DMS79 treated with DMSO at 0.1 percent for 48 hours (cell line): Measurements from ENCODE around the gene IL1RAP.
"Not testable (repeated sequence)": the region's sequence is repeated elsewhere in the genome, so short reads cannot be mapped to it uniquely, and the experiment has no call there.

ENCODE experiments used
- DNase-seq: peaks from one replicate; lab custom pipeline; 2025; lab: John Stamatoyannopoulos, UW

IL1RAP gene

GRCh38 chr3:190506271-190506670, 7.6 kb upstream of the IL1RAP start:
- no peak for DNase-seq

- DNase-seq: no peak
Measured at GRCh38 chr3:190512666-190513065, 1.2 kb upstream of the IL1RAP start.

GRCh38 chr3:190514413-190515153, 698 bp downstream of the IL1RAP start:
- no peak for DNase-seq

GRCh38 chr3:190516416-190516815, 2.5 kb downstream of the IL1RAP start:
- DNase-seq: no peak

GRCh38 chr3:190517687-190518086, 3.8 kb downstream of the IL1RAP start:
- no peak for DNase-seq

GRCh38 chr3:190518531-190518930, 4.6 kb downstream of the IL1RAP start:
- DNase-seq: not testable (repeated sequence)

- no peak for DNase-seq
Measured at GRCh38 chr3:190519886-190520285, 6.0 kb downstream of the IL1RAP start.

GRCh38 chr3:190521998-190522397, 8.1 kb downstream of the IL1RAP start:
- DNase-seq: no peak

GRCh38 chr3:190522621-190523222, 8.8 kb downstream of the IL1RAP start:
- no peak for DNase-seq

- no peak for DNase-seq
Measured at GRCh38 chr3:190524942-190525341, 11.1 kb downstream of the IL1RAP start.

GRCh38 chr3:190525634-190526033, 11.7 kb downstream of the IL1RAP start:
- no peak for DNase-seq

- no peak for DNase-seq
Measured at GRCh38 chr3:190526787-190527762, 13.2 kb downstream of the IL1RAP start.

GRCh38 chr3:190528706-190529105, 14.8 kb downstream of the IL1RAP start:
- no peak for DNase-seq

- DNase-seq: no peak
Measured at GRCh38 chr3:190531406-190531805, 17.5 kb downstream of the IL1RAP start.

- DNase-seq: no peak
Measured at GRCh38 chr3:190532731-190533203, 18.9 kb downstream of the IL1RAP start.

- no peak for DNase-seq
Measured at GRCh38 chr3:190533511-190534281, 19.8 kb downstream of the IL1RAP start.

GRCh38 chr3:190534386-190534785, 20.5 kb downstream of the IL1RAP start:
- DNase-seq: no peak

- no peak for DNase-seq
Measured at GRCh38 chr3:190534986-190535385, 21.1 kb downstream of the IL1RAP start.

GRCh38 chr3:190537146-190537545, 23.3 kb downstream of the IL1RAP start:
- no peak for DNase-seq

GRCh38 chr3:190538288-190538687, 24.4 kb downstream of the IL1RAP start:
- no peak for DNase-seq

GRCh38 chr3:190539526-190539925, 25.6 kb downstream of the IL1RAP start:
- no peak for DNase-seq

GRCh38 chr3:190541008-190541407, 27.1 kb downstream of the IL1RAP start:
- no peak for DNase-seq
